HCT116 (cell line): ENCODE measurements around the gene SLC16A3. TPM values are rescaled to one million over a fixed set of nuclear protein-coding genes. Genes with fewer than 3 reads are reported as not detected.

ENCODE experiments used
- ATAC-seq: fragments of 200-7000 bp; cut with Tn5 transposase; 2 replicates; pipeline ENCODE4 v1.9.1; 2020; ENCODE audit warnings: mild to moderate bottlenecking, moderate library complexity
- BruUV-seq: library from RNA; stranded (reverse); fragments of 400-500 nt; replicated peaks from 2 replicates; lab custom pipeline; 2021; lab: Mats Ljungman, UMichigan
- CTCF ChIA-PET: fragments of 300-600 bp; sonication (Branson Sonifier 250); formaldehyde crosslinking; loops from one replicate; lab custom pipeline; 2021; ENCODE audit warnings: antibody characterized with exemption; lab: Charles Lee
- POLR2A ChIA-PET: fragments of 300-600, 350-600 bp; sonication (Branson Sonifier 250); formaldehyde crosslinking; loops from one replicate; lab custom pipeline; 2021; ENCODE audit warnings: antibody characterized with exemption; lab: Charles Lee
- RAD21 ChIA-PET, 2 experiments: fragments of 300-600 bp; sonication (Branson Sonifier 250); formaldehyde crosslinking; loops; one replicate each; lab custom pipeline; 2023; ENCODE audit warnings: low total read pairs in 2 of 2; ENCODE audit not compliant: uncharacterized antibody in 2 of 2, unreplicated experiment in 2 of 2, low non-redundant PET in 1 of 2; lab: Charles Lee
- DNase-seq: peaks from one replicate; pipeline ENCODE4 v3.0.0-alpha.2; 2010; ENCODE audit warnings: low read depth, low spot score
- H2AFZ ChIP-seq: fragments of 200-600 bp; shearing (Covaris generic), sonication (generic); 2 replicates; pipeline ENCODE4 v1.6.1; 2017; ENCODE audit warnings: low read depth, mixed run types, mixed read lengths, antibody characterized with exemption, low read length; ENCODE audit not compliant: poor library complexity, severe bottlenecking
- H3K27ac ChIP-seq: 2 replicates; pipeline ENCODE4 v1.5.1; 2012; ENCODE audit warnings: low read depth, low read length
- H3K27me3 ChIP-seq: fragments of 200-600 bp; sonication (generic); 2 replicates; pipeline ENCODE4 v1.6.1; 2016; ENCODE audit warnings: mixed run types, low read length, mixed read lengths; ENCODE audit not compliant: insufficient read depth
- H3K36me3 ChIP-seq, 2 experiments: fragments of 200-500 bp in 1 of 2; fragments of 200-600 bp in 1 of 2; sonication (Bioruptor generic) in 1 of 2; sonication (generic) in 1 of 2; 2 replicates each; pipeline versions ENCODE4 v1.5.1 to v1.6.1; 2014 to 2016; ENCODE audit warnings: low read length in 2 of 2, inconsistent platforms in 1 of 2, mixed read lengths in 1 of 2, mixed run types in 1 of 2; ENCODE audit not compliant: insufficient read depth in 2 of 2, control insufficient read depth in 1 of 2
- H3K4me1 ChIP-seq, 2 experiments: fragments of 200-600 bp in 1 of 2; sonication (generic) in 1 of 2; 2 replicates each; pipeline versions ENCODE4 v1.5.1 to v1.6.1; 2012 to 2017; ENCODE audit warnings: low read length in 2 of 2, inconsistent platforms in 1 of 2, mild to moderate bottlenecking in 1 of 2, mixed read lengths in 1 of 2, mixed run types in 1 of 2, moderate library complexity in 1 of 2; ENCODE audit not compliant: insufficient read depth in 2 of 2, control insufficient read depth in 1 of 2
- H3K4me2 ChIP-seq: fragments of 200-600 bp; sonication (generic); 2 replicates; pipeline ENCODE4 v1.6.1; 2017; ENCODE audit warnings: mixed run types, low read length, mixed read lengths
- H3K4me3 ChIP-seq, 2 experiments: fragments of 200-600 bp in 1 of 2; sonication (generic) in 1 of 2; replicated peaks in 1 of 2; 2 replicates each; pipeline ENCODE4 v1.5.1; 2011 to 2016; ENCODE audit warnings: low read length in 2 of 2, control low read depth in 1 of 2, low read depth in 1 of 2, mild to moderate bottlenecking in 1 of 2, mixed read lengths in 1 of 2, mixed run types in 1 of 2
- H3K79me2 ChIP-seq: fragments of 200-600 bp; sonication (generic); 2 replicates; pipeline ENCODE4 v1.6.1; 2017; ENCODE audit warnings: mild to moderate bottlenecking, mixed run types, low read length, moderate library complexity, mixed read lengths; ENCODE audit not compliant: insufficient read depth
- H3K9ac ChIP-seq: fragments of 200-600 bp; sonication (generic); 2 replicates; pipeline ENCODE4 v1.6.1; 2016; ENCODE audit warnings: low read length, mixed read lengths
- H3K9me2 ChIP-seq: fragments of 200-600 bp; sonication (generic), shearing (Covaris generic); 2 replicates; pipeline ENCODE4 v1.6.1; 2017; ENCODE audit warnings: mixed run types, mild to moderate bottlenecking, moderate library complexity; ENCODE audit not compliant: insufficient read depth
- H3K9me3 ChIP-seq, 2 experiments: fragments of 200-500 bp in 1 of 2; fragments of 200-600 bp in 1 of 2; sonication (Bioruptor generic) in 1 of 2; sonication (generic) in 1 of 2; 2 replicates each; pipeline ENCODE4 v1.6.1; 2014 to 2017; ENCODE audit warnings: low read length in 2 of 2, mixed read lengths in 2 of 2, inconsistent platforms in 1 of 2, low read depth in 1 of 2, mild to moderate bottlenecking in 1 of 2, mixed run types in 1 of 2, moderate library complexity in 1 of 2; ENCODE audit not compliant: control insufficient read depth in 1 of 2, insufficient read depth in 1 of 2
- H4K20me1 ChIP-seq: fragments of 200-600 bp; sonication (generic), shearing (Covaris generic); 2 replicates; pipeline ENCODE4 v1.6.1; 2017; ENCODE audit warnings: mixed run types, mild to moderate bottlenecking, moderate library complexity; ENCODE audit not compliant: insufficient read depth
- ATF3 ChIP-seq: IDR thresholded peaks from 2 replicates; pipeline ENCODE4 v1.6.1; 2012
- CTCF ChIP-seq, 3 experiments: fragments of 200-600 bp in 1 of 3; sonication (generic) in 1 of 3; IDR thresholded peaks in 2 of 3; conservative IDR thresholded peaks in 1 of 3; 2 replicates each; pipeline ENCODE4 v1.5.1; 2012 to 2017; ENCODE audit warnings: low read depth in 2 of 3, low read length in 2 of 3, antibody characterized with exemption in 1 of 3, borderline replicate concordance in 1 of 3, control low read depth in 1 of 3, mild to moderate bottlenecking in 1 of 3, mixed read lengths in 1 of 3, mixed run types in 1 of 3, moderate library complexity in 1 of 3; ENCODE audit not compliant: insufficient read depth in 1 of 3
- EGR1 ChIP-seq: IDR thresholded peaks from 2 replicates; pipeline ENCODE4 v1.6.1; 2012; ENCODE audit warnings: low read depth
- ELF1 ChIP-seq: IDR thresholded peaks from 2 replicates; pipeline ENCODE4 v1.6.1; 2012; ENCODE audit warnings: low read depth, borderline replicate concordance
- POLR2A ChIP-seq: IDR thresholded peaks from 2 replicates; pipeline ENCODE4 v1.7.0; 2011; ENCODE audit warnings: borderline replicate concordance; ENCODE audit not compliant: insufficient read depth, insufficient read length; ENCODE audit errors: extremely low read depth
- POLR2AphosphoS5 ChIP-seq: IDR thresholded peaks from 2 replicates; pipeline ENCODE4 v1.6.1; 2011; ENCODE audit warnings: mild to moderate bottlenecking, low read depth, low read length, moderate library complexity
- SIN3A ChIP-seq: IDR thresholded peaks from 2 replicates; pipeline ENCODE4 v1.6.1; 2012; ENCODE audit warnings: low read depth
- SRF ChIP-seq: IDR thresholded peaks from 2 replicates; pipeline ENCODE4 v1.6.1; 2012; ENCODE audit warnings: low read depth
- TCF7L2 ChIP-seq: IDR thresholded peaks from 2 replicates; pipeline ENCODE4 v1.7.0; 2011; ENCODE audit warnings: borderline replicate concordance, inconsistent platforms; ENCODE audit not compliant: insufficient read depth, insufficient read length; ENCODE audit errors: extremely low read depth
- YY1 ChIP-seq: IDR thresholded peaks from 2 replicates; pipeline ENCODE4 v1.6.1; 2011; ENCODE audit warnings: low read length, low read depth, moderate library complexity, mild to moderate bottlenecking; ENCODE audit not compliant: insufficient replicate concordance; ENCODE audit errors: extremely low read depth
- ZFX ChIP-seq: fragments of 450-650 bp; IDR thresholded peaks from 2 replicates; pipeline ENCODE4 v1.6.1; 2017
- ZNF274 ChIP-seq: fragments of 200-500 bp; sonication (Bioruptor generic); IDR thresholded peaks from 2 replicates; pipeline ENCODE4 v1.6.1; 2014; ENCODE audit warnings: mild to moderate bottlenecking, low read depth, low read length, inconsistent platforms
- intact Hi-C: fragments of 100-400 bp; cut with micrococcal nuclease; formaldehyde crosslinking; loops from 2 replicates; pipeline ENCODE4 v1.10.0; 2022
- total RNA-seq: library from RNA; stranded (reverse); gene quantifications from one replicate; pipeline ENCODE4 v1.2.1, GENCODE V29; 2021; ENCODE audit not compliant: unreplicated experiment

The SLC16A3 gene
- total RNA-seq, 1 experiment from 2014 or later, result 445 TPM

GRCh38 chr17:82201498-82201910, 27.3 kb upstream of the SLC16A3 start:
- no peak overlapping the region for H3K4me2 ChIP-seq
- no peak overlapping the region for H3K4me3 ChIP-seq
- H2AFZ ChIP-seq, result no peak overlapping the region
- BruUV-seq, result no TSS peak
- DNase-seq (no peak), ATAC-seq (no peak)
- ChIA-PET POLR2A (no interaction called here), RAD21 (no interaction called here), CTCF (interaction anchor here (0.9 kb wide), 1 partner anchor 34 kb away, joined by 3 read pairs; no protein-coding TSS in a partner anchor)
- no peak overlapping the region for H3K27ac ChIP-seq
- H3K9me2 ChIP-seq, result no peaks in the 10 kb centered on the region
- H3K79me2 ChIP-seq, result peaks cover 5% of the 10 kb centered on the region; the same call in 1 of the 2 replicates
- intact Hi-C loops, result no loop called here
- TF ChIP-seq CTCF (IDR thresholded peaks at IDR 0.05 in 2 of 3, conservative IDR thresholded peaks at IDR 0.05 in 1 of 3; ENCODE audit: borderline replicate concordance in 1 of 3, insufficient read depth in 1 of 3, low read depth in 2 of 3, low read length in 2 of 3), result no peak
- no peak for TF ChIP-seq POLR2A
- TF ChIP-seq TCF7L2, result no peak
- TF ChIP-seq ZFX, result no peak
- no peak for TF ChIP-seq POLR2AphosphoS5
- no peak for TF ChIP-seq EGR1
- TF ChIP-seq ELF1, result no peak
- no peak for TF ChIP-seq SRF
- no peak for TF ChIP-seq ATF3
- no peak for TF ChIP-seq SIN3A
- no peak for TF ChIP-seq ZNF274
- TF ChIP-seq YY1, result no peak
- peaks cover 28 to 30% of the 10 kb centered on the region in 2 experiments for H3K4me1 ChIP-seq
- peaks cover 25% of the 10 kb centered on the region in 2 experiments; a peak in 3 of 4 replicates for H3K36me3 ChIP-seq
- H4K20me1 ChIP-seq, result no peaks in the 10 kb centered on the region
- H3K9me3 ChIP-seq, result no peaks in the 10 kb centered on the region
- no peak overlapping the region for H3K9ac ChIP-seq
- H3K27me3 ChIP-seq, result no peaks in the 10 kb centered on the region
